Ishikawa (cell line): ENCODE data around the gene CHIC2.

Experiments
- CEBPB ChIP-seq: IDR thresholded peaks from 2 replicates; pipeline ENCODE4 v1.6.1; 2012
- CREB1 ChIP-seq: IDR thresholded peaks from 2 replicates; pipeline ENCODE4 v1.6.1; 2012; ENCODE audit warnings: low read depth
- EGR1 ChIP-seq: IDR thresholded peaks from 2 replicates; pipeline ENCODE4 v1.6.1; 2012
- EP300 ChIP-seq: IDR thresholded peaks from 2 replicates; pipeline ENCODE4 v1.6.1; 2012; ENCODE audit warnings: borderline replicate concordance
- RAD21 ChIP-seq: IDR thresholded peaks from 2 replicates; pipeline ENCODE4 v1.6.1; 2012; ENCODE audit warnings: low read depth
- REST ChIP-seq: IDR thresholded peaks from 2 replicates; pipeline ENCODE4 v1.6.1; 2012; ENCODE audit warnings: low read depth, mild to moderate bottlenecking
- TAF1 ChIP-seq: IDR thresholded peaks from 2 replicates; pipeline ENCODE4 v1.6.1; 2012; ENCODE audit warnings: low read depth, mild to moderate bottlenecking
- TEAD4 ChIP-seq: IDR thresholded peaks from 2 replicates; pipeline ENCODE4 v1.6.1; 2012
- YY1 ChIP-seq: IDR thresholded peaks from 2 replicates; pipeline ENCODE4 v1.6.1; 2012; ENCODE audit warnings: low read depth
- ZBTB7A ChIP-seq: IDR thresholded peaks from 2 replicates; pipeline ENCODE4 v1.6.1; 2012; ENCODE audit warnings: low read depth
- TF ChIP-seq, protein P1 (sequence below): IDR thresholded peaks from 2 replicates; pipeline ENCODE4 v1.6.1; 2012
- TF ChIP-seq, protein P2 (sequence below): IDR thresholded peaks from 2 replicates; pipeline ENCODE4 v1.6.1; 2012

DNA sequence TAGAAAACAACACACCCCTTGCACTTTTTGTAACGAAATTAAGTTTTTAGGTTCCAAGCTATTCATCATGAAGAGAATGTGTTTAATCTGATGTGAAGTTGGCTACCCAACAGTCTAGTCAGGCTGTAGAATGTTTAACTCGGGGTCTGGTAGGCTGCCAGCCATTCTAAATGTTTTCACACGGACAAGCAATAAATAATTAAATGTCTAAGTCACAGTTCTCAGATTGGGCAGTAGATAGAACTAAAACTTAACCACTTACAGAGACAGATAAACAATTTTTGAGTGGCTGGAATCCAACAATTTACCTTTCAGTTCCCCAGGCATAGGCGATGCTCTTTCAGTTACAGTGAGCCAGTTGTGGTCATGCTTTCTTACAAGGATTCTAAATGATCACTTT is 66.5 kb downstream of the CHIC2 start:
- TF ChIP-seq TEAD4 = no peak
- no peak for TF ChIP-seq EP300
- TF ChIP-seq, protein P1, sequence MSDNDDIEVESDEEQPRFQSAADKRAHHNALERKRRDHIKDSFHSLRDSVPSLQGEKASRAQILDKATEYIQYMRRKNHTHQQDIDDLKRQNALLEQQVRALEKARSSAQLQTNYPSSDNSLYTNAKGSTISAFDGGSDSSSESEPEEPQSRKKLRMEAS = no peak
- TF ChIP-seq YY1 = no peak
- no peak for TF ChIP-seq EGR1
- TF ChIP-seq CREB1 = no peak
- TF ChIP-seq ZBTB7A = no peak
- TF ChIP-seq TAF1 = no peak
- TF ChIP-seq REST = no peak
- TF ChIP-seq RAD21 = no peak
- TF ChIP-seq CEBPB = no peak
- TF ChIP-seq, protein P2, sequence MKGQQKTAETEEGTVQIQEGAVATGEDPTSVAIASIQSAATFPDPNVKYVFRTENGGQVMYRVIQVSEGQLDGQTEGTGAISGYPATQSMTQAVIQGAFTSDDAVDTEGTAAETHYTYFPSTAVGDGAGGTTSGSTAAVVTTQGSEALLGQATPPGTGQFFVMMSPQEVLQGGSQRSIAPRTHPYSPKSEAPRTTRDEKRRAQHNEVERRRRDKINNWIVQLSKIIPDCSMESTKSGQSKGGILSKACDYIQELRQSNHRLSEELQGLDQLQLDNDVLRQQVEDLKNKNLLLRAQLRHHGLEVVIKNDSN = no peak
